Measurements from ENCODE around the gene CNTROB.

The CNTROB gene

DNA sequence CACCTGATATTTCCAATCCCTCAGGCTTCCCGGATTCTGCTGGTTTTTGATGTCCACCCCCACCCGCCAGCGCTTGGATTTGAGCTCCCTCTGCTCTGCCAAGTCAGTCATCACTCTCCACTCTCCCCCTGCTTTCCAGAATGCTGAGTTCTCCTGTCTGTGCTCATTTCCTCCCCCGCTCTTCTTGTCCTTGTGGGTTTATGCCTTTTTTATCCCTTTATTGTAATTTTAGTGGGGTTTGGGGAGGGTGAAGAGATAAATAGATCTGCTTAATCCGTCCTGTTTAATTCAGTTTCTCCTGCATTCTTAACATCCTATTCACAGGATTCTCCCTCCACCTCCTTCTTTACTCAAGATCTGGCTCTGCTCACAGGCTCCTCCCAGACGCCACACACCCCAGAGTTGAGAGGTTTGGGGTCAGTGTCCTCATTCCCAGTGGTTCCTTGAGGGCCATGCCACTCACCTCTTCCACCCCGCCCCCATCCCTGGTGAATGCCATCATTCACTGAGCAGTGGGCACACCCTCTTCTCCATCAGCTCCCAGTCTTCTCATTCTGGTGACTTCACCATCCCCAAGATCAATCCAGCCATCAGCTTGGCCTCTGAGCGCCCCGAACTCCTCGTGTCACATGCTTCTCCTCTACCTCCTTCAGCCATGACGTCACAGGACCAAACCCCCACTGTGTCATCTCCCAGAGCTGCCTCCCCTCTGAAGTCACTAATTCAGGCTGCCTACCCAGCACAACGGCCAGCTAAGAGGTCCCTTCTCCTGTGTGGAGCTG, 55.3 kb downstream of the CNTROB start:
- DNase-seq, result no peak

DNA sequence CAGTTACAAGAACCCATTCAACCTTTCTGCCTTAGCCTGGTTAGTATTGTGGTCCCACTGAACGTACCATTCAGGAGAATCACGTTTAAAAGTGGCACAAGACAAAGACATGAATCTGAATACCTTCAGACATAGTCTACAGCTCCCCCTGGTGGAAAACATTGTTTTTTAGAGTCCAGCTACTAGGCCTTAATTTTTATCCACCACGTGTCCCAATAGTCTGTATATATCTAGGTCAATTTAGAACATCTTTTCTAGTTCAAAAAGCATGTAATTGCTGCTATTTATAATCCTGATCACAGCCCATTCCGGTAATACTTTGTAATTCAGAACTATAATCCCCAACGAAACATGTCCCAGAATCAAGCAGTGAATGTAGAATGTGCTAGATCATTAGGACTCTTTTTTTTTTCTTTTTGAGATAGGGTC, 56.8 kb downstream of the CNTROB start:
- DNase-seq, result peak in 1 of 2 experiments; percentile 18

DNA sequence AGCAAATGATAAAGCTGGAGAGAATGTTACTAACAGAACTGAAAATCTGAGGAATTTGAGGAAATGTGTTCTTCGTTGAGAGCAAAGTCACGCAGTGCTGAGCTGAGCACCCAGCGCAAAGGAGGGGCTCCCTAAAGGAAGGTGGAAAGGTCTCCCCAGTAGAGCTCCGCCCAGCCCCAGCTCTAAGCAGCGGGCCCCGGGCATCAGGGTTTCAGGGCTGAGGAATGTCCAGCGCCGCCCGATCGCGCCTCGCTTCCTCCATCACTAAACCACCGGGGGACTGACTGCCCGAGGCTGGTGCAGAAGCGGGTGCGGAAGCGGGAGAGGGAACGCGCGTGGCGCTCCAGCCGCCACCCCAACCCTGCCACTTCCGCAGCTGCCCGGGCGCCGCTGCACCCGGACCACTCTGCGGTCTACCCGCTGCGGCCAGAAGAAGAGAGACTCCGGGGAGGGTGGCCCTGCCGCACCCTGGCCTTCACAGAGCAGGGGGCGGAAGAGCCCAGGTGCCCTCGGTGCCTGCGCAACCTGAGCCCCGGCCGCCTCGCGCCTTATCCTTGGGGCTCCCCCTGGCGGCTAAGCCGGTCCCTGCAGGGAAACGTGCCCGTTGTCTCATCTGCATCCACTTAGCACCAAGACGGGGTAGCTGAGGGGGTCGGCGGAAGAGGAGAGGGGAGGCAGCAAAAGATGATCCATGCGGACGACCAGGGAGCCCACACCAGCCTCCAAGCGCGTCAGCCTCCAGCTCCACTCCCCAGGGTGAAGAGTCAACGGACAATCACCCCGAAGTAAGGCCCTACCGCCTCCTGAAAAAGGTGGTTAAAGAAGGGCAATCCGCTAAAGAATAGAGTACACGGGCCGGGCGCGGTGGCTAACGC, 58.0 kb downstream of the CNTROB start:
- DNase-seq, result peak; percentile 88 to 97

DNA sequence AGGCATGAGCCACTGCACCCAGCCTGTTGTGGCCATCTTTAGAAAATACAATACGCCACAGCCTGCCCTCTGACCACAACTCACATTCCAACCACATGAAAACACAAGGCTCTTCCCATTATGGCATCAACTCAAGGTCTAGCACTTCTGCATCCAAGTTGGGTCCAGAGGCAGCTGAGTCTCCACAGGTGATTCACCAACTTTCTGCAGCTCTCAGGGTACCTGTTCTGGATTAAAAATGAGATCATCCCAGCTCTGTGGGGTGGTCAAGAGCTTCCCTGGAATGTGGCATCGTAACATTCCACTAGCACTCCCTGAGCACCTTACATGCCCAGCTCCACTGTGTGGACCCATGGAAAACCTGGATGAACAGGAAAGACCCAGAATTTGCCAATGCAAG, 60.5 kb downstream of the CNTROB start:
- DNase-seq, result no peak

- no peak for DNase-seq
These were observed 60.9 kb downstream of the CNTROB start for GRCh38 chr17:7992924-7993323.

GRCh38 chr17:7993972-7994589, 62.1 kb downstream of the CNTROB start:
- DNase-seq, result no peak

- no peak for DNase-seq
These were observed 63.7 kb downstream of the CNTROB start for GRCh38 chr17:7995724-7996123.

GRCh38 chr17:7997186-7997585, 65.2 kb downstream of the CNTROB start:
- no peak for DNase-seq

Measured in stimulated activated CD4-positive, alpha-beta T cell treated with anti-CD3 and anti-CD28 coated beads, Interleukin-4, amount 100 ng/mL, for 4 hours (primary cell).